Endothelial cell of umbilical vein (primary cell): ENCODE results near the gene EPC2.

Experiments
- CTCF ChIP-seq, 2 donors: IDR thresholded peaks; 1 replicate in 1 of 2; 2 replicates in 1 of 2; pipeline ENCODE4 v1.5.1; 2011; ENCODE audit warnings: low read length in 2 of 2, mild to moderate bottlenecking in 2 of 2, moderate library complexity in 2 of 2, control low read depth in 1 of 2, inconsistent platforms in 1 of 2, low read depth in 1 of 2; ENCODE audit not compliant: insufficient read depth in 1 of 2; ENCODE audit errors: extremely low read depth in 1 of 2
- EZH2 ChIP-seq: IDR thresholded peaks from 2 replicates; pipeline ENCODE4 v1.6.1; 2012; ENCODE audit warnings: borderline replicate concordance, low read depth, mild to moderate bottlenecking, moderate library complexity, low read length, inconsistent platforms; ENCODE audit not compliant: severe bottlenecking
- FOS ChIP-seq: IDR thresholded peaks from 2 replicates; pipeline ENCODE4 v1.6.1; 2011; ENCODE audit warnings: mild to moderate bottlenecking, low read length, moderate library complexity, borderline replicate concordance; ENCODE audit not compliant: insufficient read depth
- JUN ChIP-seq: IDR thresholded peaks from 2 replicates; pipeline ENCODE4 v1.6.1; 2011; ENCODE audit warnings: borderline replicate concordance, low read depth; ENCODE audit not compliant: insufficient read length, insufficient read depth
- POLR2A ChIP-seq: IDR thresholded peaks from 2 replicates; pipeline ENCODE4 v1.6.1; 2012; ENCODE audit warnings: low read depth, mild to moderate bottlenecking, control low read depth, low read length
- POLR2AphosphoS5 ChIP-seq: IDR thresholded peaks from 2 replicates; pipeline ENCODE4 v1.6.1; 2012; ENCODE audit warnings: low read depth, mild to moderate bottlenecking, control low read depth, low read length, moderate library complexity; ENCODE audit not compliant: insufficient read depth

GRCh38 chr2:148680462-148680861, 35.9 kb downstream of the EPC2 start:
- TF ChIP-seq CTCF (IDR thresholded peaks at IDR 0.05; ENCODE audit: extremely low read depth in 1 of 2, insufficient read depth in 1 of 2, low read depth in 1 of 2, low read length in 2 of 2) (no peak), POLR2A (no peak), POLR2AphosphoS5 (no peak), FOS (peak; percentile 23), EZH2 (no peak), JUN (peak; percentile 24)
